HEK293 (cell line): ENCODE measurements around the gene RSRP1.

Experiments
- CTCF ChIA-PET: fragments of 350-600 bp; formaldehyde crosslinking; extraction: SDS; loops from one replicate; lab custom pipeline; 2021; ENCODE audit warnings: antibody characterized with exemption; lab: Yijun Ruan, JAX
- POLR2A ChIA-PET: fragments of 300-600 bp; formaldehyde crosslinking; extraction: SDS; loops from one replicate; lab custom pipeline; 2020; ENCODE audit warnings: antibody characterized with exemption, inconsistent platforms; lab: Yijun Ruan, JAX
- H3K27ac ChIP-seq: fragments of 200-500 bp; sonication (Bioruptor generic); 2 replicates; pipeline ENCODE4 v1.5.1; 2014; ENCODE audit warnings: low read depth, low read length, control low read depth, inconsistent platforms; ENCODE audit errors: extremely low read depth
- H3K36me3 ChIP-seq, 2 experiments: fragments of 200-500 bp in 1 of 2; sonication (Bioruptor generic) in 1 of 2; 1 replicate in 1 of 2; 2 replicates in 1 of 2; pipeline ENCODE4 v1.5.1; 2014 to 2017; ENCODE audit warnings: inconsistent platforms in 2 of 2, low read length in 2 of 2; ENCODE audit not compliant: control insufficient read depth in 2 of 2, insufficient read depth in 1 of 2
- H3K4me1 ChIP-seq: fragments of 200-500 bp; sonication (Bioruptor generic); 2 replicates; pipeline ENCODE4 v1.5.1; 2014; ENCODE audit warnings: mild to moderate bottlenecking, low read length, inconsistent platforms; ENCODE audit not compliant: control insufficient read depth, insufficient read depth
- H3K4me3 ChIP-seq: 2 replicates; pipeline ENCODE4 v1.5.1; 2011; ENCODE audit warnings: low read depth, mild to moderate bottlenecking, control low read depth, low read length, moderate library complexity
- H3K9me3 ChIP-seq: fragments of 200-500 bp; sonication (Bioruptor generic); 2 replicates; pipeline ENCODE4 v1.5.1; 2014; ENCODE audit warnings: low read depth, low read length, inconsistent platforms; ENCODE audit not compliant: control insufficient read depth, insufficient read depth
- GLIS1 ChIP-seq: fragments of 450-650 bp; formaldehyde crosslinking; IDR thresholded peaks from 2 replicates; pipeline ENCODE4 v1.5.1; 2016; ENCODE audit warnings: missing biosample characterization, missing genetic modification characterization
- GLIS2 ChIP-seq: fragments of 450-650 bp; formaldehyde crosslinking; IDR thresholded peaks from 2 replicates; pipeline ENCODE4 v1.5.1; 2016; ENCODE audit warnings: missing biosample characterization, missing genetic modification characterization
- KLF16 ChIP-seq: fragments of 450-650 bp; formaldehyde crosslinking; IDR thresholded peaks from 2 replicates; pipeline ENCODE4 v1.5.1; 2017; ENCODE audit warnings: missing biosample characterization, missing genetic modification characterization
- REPIN1 ChIP-seq: fragments of 450-650 bp; formaldehyde crosslinking; IDR thresholded peaks from 2 replicates; pipeline ENCODE4 v1.5.1; 2017; ENCODE audit warnings: missing biosample characterization, missing genetic modification characterization, low read depth
- ZBTB21 ChIP-seq: fragments of 450-650 bp; formaldehyde crosslinking; IDR thresholded peaks from 2 replicates; pipeline ENCODE4 v1.5.1; 2017; ENCODE audit warnings: missing biosample characterization, missing genetic modification characterization
- ZBTB44 ChIP-seq: fragments of 450-650 bp; IDR thresholded peaks from 2 replicates; pipeline ENCODE4 v1.5.1; 2018; ENCODE audit warnings: missing biosample characterization, mild to moderate bottlenecking, missing genetic modification characterization
- ZNF140 ChIP-seq: fragments of 450-650 bp; formaldehyde crosslinking; IDR thresholded peaks from 2 replicates; pipeline ENCODE4 v1.5.1; 2016; ENCODE audit warnings: missing biosample characterization, missing genetic modification characterization
- ZNF157 ChIP-seq: fragments of 450-650 bp; formaldehyde crosslinking; IDR thresholded peaks from 2 replicates; pipeline ENCODE4 v1.5.1; 2016; ENCODE audit warnings: missing biosample characterization, missing genetic modification characterization
- ZNF280D ChIP-seq: fragments of 450-650 bp; formaldehyde crosslinking; IDR thresholded peaks from 2 replicates; pipeline ENCODE4 v1.5.1; 2016; ENCODE audit warnings: missing biosample characterization, missing genetic modification characterization
- ZNF37A ChIP-seq: fragments of 450-650 bp; IDR thresholded peaks from 2 replicates; pipeline ENCODE4 v1.5.1; 2018; ENCODE audit warnings: missing biosample characterization, missing genetic modification characterization
- ZNF514 ChIP-seq: fragments of 450-650 bp; formaldehyde crosslinking; IDR thresholded peaks from 2 replicates; pipeline ENCODE4 v1.5.1; 2016; ENCODE audit warnings: missing biosample characterization, missing genetic modification characterization
- ZNF529 ChIP-seq: fragments of 450-650 bp; formaldehyde crosslinking; IDR thresholded peaks from 2 replicates; pipeline ENCODE4 v1.5.1; 2017; ENCODE audit warnings: missing genetic modification characterization, missing biosample characterization; ENCODE audit not compliant: insufficient replicate concordance
- ZNF560 ChIP-seq: fragments of 450-650 bp; formaldehyde crosslinking; IDR thresholded peaks from 2 replicates; pipeline ENCODE4 v1.5.1; 2017; ENCODE audit warnings: missing biosample characterization, missing genetic modification characterization, borderline replicate concordance
- ZNF600 ChIP-seq: fragments of 450-650 bp; formaldehyde crosslinking; IDR thresholded peaks from 2 replicates; pipeline ENCODE4 v1.5.1; 2016; ENCODE audit warnings: missing biosample characterization, missing genetic modification characterization
- ZNF621 ChIP-seq: fragments of 450-650 bp; formaldehyde crosslinking; IDR thresholded peaks from 2 replicates; pipeline ENCODE4 v1.5.1; 2017; ENCODE audit warnings: missing biosample characterization, missing genetic modification characterization
- ZNF629 ChIP-seq: fragments of 450-650 bp; formaldehyde crosslinking; IDR thresholded peaks from 2 replicates; pipeline ENCODE4 v1.5.1; 2017; ENCODE audit warnings: missing biosample characterization, missing genetic modification characterization
- ZNF777 ChIP-seq: fragments of 450-650 bp; formaldehyde crosslinking; IDR thresholded peaks from 2 replicates; pipeline ENCODE4 v1.5.1; 2017; ENCODE audit warnings: missing biosample characterization, missing genetic modification characterization, borderline replicate concordance
- ZNF792 ChIP-seq: fragments of 450-650 bp; formaldehyde crosslinking; IDR thresholded peaks from 2 replicates; pipeline ENCODE4 v1.5.1; 2016; ENCODE audit warnings: missing biosample characterization, missing genetic modification characterization
- ZNF830 ChIP-seq: fragments of 450-650 bp; IDR thresholded peaks from 2 replicates; pipeline ENCODE4 v1.5.0; 2018; ENCODE audit warnings: missing biosample characterization, missing genetic modification characterization, low read depth, mild to moderate bottlenecking, moderate library complexity
- ZNF843 ChIP-seq: fragments of 450-650 bp; formaldehyde crosslinking; IDR thresholded peaks from 2 replicates; pipeline ENCODE4 v1.5.1; 2016; ENCODE audit warnings: missing biosample characterization, missing genetic modification characterization
- TF ChIP-seq, protein P1 (sequence below): fragments of 450-650 bp; formaldehyde crosslinking; IDR thresholded peaks from 2 replicates; pipeline ENCODE4 v1.5.1; 2016; ENCODE audit warnings: missing biosample characterization, missing genetic modification characterization

Gene RSRP1

GRCh38 chr1:25239681-25240541, 7.3 kb downstream of the RSRP1 start (continued):
- no peak for TF ChIP-seq ZBTB44 (tag by site-specific recombination)
- TF ChIP-seq, protein P1, sequence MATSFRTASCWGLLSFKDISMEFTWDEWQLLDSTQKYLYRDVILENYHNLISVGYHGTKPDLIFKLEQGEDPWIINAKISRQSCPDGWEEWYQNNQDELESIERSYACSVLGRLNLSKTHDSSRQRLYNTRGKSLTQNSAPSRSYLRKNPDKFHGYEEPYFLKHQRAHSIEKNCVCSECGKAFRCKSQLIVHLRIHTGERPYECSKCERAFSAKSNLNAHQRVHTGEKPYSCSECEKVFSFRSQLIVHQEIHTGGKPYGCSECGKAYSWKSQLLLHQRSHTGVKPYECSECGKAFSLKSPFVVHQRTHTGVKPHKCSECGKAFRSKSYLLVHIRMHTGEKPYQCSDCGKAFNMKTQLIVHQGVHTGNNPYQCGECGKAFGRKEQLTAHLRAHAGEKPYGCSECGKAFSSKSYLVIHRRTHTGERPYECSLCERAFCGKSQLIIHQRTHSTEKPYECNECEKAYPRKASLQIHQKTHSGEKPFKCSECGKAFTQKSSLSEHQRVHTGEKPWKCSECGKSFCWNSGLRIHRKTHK (tag by site-specific recombination), result no peak
- no peak for TF ChIP-seq ZNF777 (tag by site-specific recombination)
- no peak for TF ChIP-seq ZNF830 (tag by site-specific recombination)
- TF ChIP-seq, all 188 proteins: peak for 62

GRCh38 chr1:25238046-25238445, 9.2 kb downstream of the RSRP1 start:
- Histone ChIP-seq H3K36me3 (peaks cover 15 to 35% of the 10 kb centered on the region in 2 experiments), H3K4me3 (no peak overlapping the region), H3K27ac (no peak overlapping the region), H3K9me3 (no peaks in the 10 kb centered on the region), H3K4me1 (peaks cover 6% of the 10 kb centered on the region; the same call in 1 of the 2 replicates)
- POLR2A ChIA-PET, result no interaction called here
- TF ChIP-seq ZNF843 (tag by site-specific recombination) (no peak), ZNF37A (tag by site-specific recombination) (no peak), ZBTB21 (tag by site-specific recombination) (no peak), ZNF629 (tag by site-specific recombination) (no peak), ZNF280D (tag by site-specific recombination) (no peak), KLF16 (tag by site-specific recombination) (no peak), ZNF792 (tag by site-specific recombination) (no peak), GLIS1 (tag by site-specific recombination) (no peak), ZNF621 (tag by site-specific recombination) (no peak), ZNF600 (tag by site-specific recombination) (no peak), ZNF529 (tag by site-specific recombination) (no peak), ZNF140 (tag by site-specific recombination) (no peak), ZNF157 (no peak), REPIN1 (tag by site-specific recombination) (no peak), ZNF560 (no peak), ZNF514 (no peak), GLIS2 (no peak)
- CTCF ChIA-PET, result no interaction called here
